ENCODE results near the gene RNASE1.

Gene RNASE1

DNA sequence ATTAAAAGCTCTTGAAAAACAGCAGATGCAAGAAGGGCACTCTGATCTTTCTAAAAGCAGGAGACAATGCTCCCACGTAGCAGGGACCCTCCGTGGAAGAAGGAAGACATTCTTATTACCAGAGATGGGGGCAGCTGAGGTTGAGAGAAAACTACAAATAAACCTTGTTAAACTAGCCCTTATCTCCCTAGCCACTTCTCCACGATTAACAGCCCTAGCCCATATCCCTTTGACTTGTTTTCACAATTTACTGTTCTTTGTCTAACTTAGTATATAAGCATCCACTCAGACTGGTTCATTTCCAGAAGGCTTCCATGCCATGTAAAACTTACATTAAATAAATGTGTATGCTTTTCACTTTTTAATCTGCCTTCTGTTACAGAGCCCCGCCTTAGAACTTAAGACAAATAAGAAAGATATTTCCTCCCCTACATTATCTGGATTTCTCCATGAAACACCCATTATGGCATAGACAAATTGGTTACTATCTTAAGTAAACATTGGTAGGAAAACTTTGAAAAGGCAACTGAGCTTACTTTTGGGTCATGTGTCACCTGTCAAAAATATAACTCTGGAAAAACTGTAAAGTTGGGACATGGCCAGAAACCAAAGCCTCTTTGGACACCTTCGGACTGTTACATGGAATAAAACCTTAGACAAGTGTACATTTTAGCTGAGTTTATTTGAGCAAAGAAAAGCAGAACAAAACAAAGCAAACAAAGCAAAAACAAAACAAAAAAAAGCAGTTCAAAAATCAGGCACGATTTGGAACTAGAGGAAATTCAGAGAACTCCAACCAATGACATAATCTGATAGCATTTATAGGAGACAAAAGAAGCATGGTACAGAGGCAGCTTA lies 4.9 kb upstream of the RNASE1 start:
- no peak for DNase-seq (ENCODE audit: low spot score)

DNA sequence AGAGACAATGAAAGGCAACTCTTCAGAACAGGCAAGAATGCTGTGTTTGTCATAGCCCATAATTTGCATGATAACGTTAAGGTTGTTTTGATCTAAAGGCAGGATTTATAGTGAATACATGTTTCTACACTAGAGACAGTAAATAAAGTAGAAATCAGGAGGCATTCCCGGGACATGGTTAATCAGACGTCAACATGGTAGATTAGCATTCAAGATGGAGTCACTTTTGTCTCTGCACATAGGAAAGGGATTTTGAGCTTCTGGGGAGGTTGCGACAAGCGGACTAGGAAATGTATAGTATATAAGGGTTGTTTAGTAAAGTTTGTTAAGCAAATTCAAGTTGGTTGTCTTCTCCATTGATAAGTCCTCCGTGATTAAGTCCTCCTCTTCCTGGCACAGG lies 2.8 kb upstream of the RNASE1 start:
- DNase-seq (ENCODE audit: low spot score) = no peak

DNA sequence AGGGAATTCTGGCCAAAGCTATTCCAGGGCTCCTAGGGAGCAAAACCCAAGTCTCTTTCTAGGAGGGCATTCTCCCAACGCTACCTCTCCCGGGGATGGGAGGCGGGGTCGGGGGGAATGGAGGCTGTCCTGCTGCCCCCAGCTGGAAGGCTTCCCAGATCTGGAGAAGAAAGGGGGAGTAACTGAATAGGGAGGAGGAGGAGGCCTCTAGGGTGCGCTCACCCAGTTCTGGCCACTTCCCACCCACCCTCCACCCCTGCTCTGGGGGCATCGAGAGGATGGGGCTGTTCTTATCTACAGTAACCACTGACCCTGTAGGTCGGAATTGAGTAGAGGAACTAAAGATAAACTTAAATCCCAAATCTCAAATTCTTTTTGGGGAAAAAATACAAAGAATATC lies 579 bp upstream of the RNASE1 start:
- DNase-seq (ENCODE audit: low spot score) = peak; percentile 80

DNA sequence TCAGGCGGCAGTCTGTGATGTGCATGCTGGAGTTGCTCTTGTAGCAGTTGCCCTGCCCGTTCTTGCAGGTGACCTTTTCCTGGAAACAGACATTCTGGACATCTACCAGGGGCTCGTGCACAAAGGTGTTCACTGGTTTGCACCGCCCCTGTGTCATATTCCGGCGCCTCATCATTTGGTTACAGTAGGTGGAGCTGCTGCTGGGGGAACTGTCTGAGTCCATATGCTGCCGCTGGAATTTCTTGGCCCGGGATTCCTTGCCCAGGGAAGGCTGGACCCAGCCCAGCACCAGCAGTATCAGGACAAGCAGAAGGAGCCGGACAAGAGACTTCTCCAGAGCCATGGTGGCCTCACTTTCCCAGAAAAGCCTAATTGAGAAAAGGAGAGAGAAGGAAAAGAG lies 918 bp downstream of the RNASE1 start:
- DNase-seq (ENCODE audit: low spot score) = peak; percentile 57

DNA sequence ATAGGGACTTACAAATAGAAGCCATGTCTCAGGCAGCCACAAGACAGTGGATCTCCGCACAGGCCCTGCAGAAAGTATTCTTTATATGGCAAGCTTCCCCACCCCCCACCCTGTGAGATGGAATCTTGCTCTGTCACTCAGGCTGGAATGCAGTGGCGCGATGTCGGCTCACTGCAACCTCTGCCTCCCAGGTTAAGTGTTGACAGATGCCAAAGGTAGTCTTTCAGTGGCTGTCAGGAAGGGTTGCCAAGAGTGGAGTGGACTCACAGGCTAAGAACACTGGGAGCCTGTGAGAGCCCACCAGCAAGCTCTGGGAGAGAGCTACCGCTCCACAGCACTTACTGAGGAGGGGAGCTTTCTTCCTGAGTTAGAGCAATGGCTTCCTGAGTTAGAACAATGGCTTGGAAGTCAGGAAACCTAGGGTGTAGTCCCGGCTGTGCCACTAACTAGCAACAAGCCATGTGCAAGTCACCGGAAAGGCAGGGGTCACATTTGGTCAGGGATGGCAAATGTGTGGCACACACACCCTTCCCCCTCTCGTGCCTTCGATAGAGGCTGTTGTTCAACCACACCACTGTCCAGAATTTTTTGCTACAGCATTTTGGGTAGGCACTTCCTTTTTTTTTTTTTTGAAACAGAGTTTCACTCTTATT lies 2.6 kb downstream of the RNASE1 start:
- DNase-seq (ENCODE audit: low spot score) = peak; percentile 56

DNA sequence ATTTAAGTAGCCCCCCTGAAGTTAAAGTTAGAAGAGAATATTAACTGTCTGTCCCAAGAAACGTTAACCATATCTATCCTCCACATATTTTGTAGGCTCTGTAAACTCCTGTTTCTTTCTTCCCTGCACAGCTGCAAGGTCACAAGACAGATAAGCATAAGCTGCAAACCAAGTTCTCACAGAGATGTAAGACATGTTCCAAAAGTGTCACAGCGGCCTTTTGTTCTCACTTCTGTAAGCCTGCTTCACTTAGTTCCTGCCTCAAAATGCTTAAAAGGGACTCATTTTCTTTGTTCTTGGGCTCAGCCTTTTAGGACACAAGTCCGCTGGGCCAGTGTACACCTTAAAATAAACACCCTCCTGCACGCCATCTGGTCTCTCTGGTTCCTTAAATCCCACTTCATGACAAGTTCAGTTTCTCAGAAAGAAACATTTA lies 3.2 kb downstream of the RNASE1 start:
- peak; percentile 80 for DNase-seq (ENCODE audit: low spot score)

DNA sequence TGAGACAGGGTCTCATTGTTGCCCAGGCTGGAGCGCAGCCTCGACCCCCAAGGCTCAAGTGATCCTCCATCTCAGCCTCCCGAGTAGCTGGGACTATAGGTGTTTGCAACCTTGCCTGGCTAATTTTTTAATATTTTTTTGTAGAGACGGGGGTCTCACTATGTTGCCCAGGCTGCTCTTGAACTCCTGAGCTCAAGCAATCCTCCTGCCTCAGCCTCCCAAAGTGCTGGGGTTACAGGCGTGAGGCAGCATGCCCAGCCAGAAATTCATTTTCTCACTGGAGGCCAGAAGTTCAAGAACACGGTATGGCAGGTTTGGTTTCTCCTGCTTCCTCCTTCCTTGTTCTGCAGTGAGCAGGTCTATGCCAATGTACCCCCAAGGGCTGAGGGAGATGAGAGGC lies 3.7 kb downstream of the RNASE1 start:
- no peak for DNase-seq (ENCODE audit: low spot score)

DNA sequence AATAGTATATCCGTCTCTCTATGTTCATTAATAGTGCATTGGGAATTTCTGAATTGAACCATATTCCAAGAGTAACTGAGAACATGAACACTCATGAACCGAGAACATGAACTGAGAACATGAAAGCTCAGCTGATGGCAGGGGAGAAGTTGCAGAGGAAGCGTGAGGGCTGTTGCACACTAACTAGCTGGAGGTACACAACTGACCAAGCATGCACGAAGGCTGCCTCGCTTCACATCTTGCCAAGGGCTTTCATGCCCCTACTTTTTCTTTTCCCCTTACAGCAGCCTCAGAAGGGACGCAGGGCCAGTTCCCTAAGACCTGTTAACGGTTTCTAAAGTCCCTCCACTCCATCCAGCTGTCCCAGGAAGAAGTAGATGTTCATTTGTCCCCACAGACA lies 4.3 kb downstream of the RNASE1 start:
- DNase-seq (ENCODE audit: low spot score) = no peak

DNA sequence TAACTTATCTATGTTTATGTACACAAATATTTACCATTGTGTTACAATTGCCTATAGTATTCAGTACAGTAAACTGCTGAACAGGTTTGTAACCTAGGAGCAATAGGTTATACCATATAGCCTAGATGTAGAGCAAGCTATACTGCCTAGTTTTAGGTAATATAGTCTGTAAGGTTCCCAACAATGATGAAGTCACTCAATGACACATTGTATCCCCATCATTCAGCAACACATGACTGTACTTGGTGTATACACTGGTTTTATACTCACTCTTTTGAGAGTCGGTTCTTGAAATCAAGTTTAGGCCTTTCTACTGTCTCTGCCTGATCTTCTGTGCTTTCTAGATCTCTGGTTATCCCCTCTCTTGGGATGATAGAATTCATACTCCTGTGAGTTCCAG lies 5.5 kb downstream of the RNASE1 start:
- no peak for DNase-seq (ENCODE audit: low spot score)

DNA sequence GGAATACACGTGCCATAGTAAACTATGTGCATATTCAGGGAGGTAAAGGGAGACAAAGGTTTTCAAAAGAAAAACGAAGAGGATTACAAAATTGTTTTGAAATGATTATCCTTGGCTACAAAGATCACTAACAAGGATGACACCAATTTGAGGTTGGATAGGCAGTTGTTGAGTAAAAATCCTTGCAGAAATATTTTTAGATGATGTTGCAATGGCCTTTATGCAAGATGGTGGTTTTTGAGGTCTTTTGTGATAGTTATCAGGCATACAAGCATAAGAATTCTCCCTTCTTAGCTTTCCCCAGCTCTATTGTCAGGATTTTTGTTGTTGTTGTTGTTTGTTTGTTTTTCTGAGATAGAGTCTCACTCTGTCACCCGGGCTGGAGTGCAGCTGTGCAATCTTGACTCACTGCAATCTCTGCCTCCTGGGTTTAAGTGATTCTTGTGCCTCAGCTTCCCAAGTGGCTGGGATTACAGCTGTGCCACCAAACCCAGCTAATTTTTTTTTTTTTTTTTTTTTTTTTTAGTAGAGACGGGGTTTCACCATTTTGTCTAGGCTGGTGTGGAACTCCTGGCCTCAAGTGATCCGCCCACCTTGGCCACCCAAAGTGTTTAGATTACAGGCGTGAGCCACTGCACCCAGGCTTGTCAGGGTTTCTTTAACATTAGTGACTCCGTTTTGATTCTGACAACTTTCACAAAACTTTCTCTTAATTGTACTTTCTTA lies 7.8 kb downstream of the RNASE1 start:
- no peak for DNase-seq (ENCODE audit: low spot score)

DNA sequence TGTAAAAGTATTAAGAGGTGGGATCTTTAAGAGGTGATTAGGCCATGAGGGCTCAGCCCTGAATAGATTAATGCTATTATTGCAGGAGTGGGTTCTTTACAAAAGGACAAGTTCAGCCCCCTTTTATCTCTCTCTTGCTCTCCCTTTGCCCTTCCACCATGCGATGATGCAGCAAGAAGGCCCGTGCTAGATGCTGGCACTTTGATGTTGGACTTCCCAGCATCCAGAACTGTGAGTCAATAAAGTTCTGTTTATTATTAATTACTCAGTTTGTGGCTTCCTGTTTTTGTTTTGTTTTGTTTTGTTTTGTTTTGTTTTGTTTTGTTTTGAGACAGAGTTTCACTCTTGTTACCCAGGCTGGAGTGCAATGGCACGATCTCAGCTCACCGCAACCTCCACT lies 10.1 kb downstream of the RNASE1 start:
- no peak for DNase-seq (ENCODE audit: low spot score)

DNA sequence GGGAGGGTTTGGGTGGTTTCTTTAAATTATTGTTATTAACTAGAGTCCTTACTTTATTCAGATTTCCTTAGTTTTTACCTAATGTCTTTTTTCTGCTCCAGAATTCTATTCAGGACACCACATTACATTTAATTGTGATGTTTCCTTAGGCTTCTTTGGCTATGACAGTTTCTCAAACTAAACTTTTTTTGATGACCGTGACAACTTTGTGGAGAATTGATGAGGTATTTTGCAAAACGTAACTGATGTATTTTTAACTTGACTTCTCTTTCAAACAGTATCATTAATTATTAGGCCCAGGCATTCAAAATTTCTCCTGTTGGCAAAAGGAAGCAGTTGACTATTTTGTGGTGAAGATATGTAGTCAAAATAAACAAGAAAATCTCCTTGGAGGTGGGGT lies 11.0 kb downstream of the RNASE1 start:
- no peak for DNase-seq (ENCODE audit: low spot score)

DNA sequence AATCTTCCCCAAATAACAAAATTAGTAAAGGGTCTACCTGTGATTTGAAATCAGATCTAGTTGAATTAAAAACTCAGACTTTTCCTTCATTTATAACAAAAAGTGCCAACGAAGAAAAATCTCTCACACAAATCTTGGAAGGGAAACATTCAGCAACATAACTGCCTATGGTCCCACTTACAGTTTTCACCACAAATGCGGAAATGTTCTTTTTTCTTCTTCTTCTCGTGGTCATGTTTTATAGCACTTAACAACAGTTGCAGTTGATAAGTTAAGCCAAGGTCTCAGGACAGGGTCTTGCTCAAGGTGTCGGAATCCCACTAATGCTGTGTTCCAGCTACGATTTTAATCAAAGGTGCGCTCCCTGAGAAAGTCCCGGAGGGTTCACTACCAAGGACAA lies 11.5 kb downstream of the RNASE1 start:
- DNase-seq (ENCODE audit: low spot score) = no peak

DNA sequence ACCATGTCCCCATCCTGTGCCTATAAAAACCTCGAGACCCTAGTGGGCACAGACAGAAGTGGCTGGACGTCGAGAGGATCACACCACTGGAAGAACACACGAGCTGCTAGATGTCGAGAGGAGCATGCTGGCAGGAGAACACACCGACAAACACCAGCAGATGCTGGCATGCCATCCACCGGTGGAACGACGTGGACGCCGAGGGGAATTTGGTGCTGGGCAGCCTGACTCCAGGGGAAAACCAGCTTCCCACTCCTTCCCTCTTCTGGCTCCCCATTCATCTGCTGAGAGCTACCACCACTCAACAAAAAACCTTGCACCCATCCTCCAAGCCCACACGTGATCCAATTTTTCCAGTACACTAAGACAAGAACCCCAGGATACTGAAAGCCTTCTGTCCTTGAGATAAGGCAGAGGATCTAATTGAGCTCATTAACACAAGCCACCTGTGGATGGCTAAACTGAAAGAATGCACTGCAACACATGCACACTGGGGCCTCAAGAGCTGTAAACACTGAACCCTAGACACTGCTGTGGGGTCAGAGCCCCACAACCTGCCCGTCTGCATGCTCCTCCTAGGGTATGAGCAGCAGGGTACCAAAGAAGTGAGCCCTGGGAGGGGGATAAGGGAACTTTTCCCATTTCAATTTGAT lies 12.1 kb downstream of the RNASE1 start:
- no peak for DNase-seq (ENCODE audit: low spot score)

DNA sequence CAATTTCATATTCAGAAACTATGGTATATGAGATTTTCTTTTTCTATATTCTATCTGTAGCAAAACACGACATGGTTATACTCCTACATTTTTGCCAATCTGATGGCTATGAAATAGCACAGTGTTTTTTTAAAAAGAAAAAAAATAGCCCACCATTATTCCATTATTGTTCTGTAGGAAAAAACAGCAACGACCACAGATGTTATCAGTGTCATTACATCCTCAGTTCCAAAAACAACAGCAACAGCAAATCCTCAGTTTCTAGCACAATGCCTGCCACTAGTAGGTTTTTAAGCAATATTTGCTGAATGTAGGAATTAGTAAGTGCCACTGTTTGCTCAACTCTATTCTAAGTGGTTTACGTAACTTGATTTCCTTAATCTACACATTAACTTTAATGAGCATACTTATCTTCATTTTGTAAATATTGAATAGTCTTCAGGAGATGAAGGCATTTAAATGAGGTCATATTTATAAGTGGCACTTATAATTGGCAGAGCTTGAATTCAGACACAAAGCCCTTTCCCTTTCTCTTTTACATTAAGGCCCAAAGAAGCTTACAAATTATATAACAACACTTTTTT lies 13.3 kb downstream of the RNASE1 start:
- DNase-seq (ENCODE audit: low spot score) = no peak

DNA sequence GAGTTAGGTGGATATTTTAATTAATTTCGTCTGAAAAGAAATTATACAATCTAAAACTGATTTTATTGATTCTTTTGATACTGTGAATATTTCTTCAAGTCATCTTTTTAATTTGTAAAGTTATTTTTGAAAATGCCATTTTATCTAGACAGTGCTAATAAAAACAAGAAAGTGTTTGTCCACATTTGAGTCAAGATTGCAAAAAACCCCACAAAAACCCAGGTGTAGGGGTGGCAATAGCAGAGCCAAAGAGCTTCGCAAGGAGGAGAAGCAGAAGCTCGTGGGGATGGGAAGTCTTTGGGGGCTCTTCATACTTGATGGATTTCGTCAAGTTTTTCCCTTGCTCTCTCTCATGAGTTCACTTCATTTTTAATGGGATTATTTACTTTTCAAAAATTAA lies 15.6 kb downstream of the RNASE1 start:
- no peak for DNase-seq (ENCODE audit: low spot score)

DNA sequence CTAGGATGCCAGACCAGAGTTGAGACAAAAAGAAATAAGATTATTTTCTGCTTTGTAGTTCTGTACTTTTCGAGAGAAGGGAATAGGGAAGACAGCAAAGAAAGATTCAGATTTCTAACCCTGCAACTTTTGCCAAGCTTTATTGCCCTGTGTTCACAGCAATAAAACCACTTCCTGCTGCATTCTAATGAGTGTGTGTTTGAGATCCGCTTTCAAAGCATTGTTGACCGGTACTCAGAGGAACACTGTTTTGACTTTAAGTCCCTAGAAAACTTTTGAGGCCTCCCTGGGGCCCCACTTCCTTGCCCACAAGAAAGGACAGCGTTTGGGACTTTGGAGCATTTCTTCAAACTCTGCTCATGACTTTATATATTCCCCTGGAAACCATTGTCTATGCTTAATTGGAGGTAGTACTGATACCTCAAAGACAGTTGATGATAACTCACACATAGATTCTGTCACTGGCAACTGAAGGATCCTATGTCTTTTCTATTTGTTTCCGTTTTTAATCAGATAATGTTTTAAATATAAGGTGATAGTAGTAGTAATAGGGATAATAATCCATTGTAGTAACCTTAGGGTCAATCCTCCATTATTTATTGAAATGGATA lies 20.3 kb downstream of the RNASE1 start:
- DNase-seq (ENCODE audit: low spot score) = no peak

DNA sequence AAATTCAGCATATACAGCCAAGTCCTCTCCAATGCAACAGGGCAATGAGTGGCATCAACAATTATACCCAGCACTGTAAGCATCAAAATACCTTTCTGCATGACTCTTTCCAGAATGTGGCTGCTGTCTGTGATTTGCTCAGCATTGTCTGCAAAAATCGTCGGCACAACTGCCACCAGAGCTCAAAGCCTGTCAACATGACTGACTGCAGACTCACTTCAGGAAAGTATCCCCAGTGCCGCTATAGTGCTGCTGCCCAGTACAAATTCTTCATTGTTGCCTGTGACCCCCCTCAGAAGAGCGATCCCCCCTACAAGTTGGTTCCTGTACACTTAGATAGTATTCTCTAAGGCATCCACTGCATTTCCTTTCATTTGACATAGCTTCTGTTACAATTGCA lies 20.8 kb downstream of the RNASE1 start:
- no peak for DNase-seq (ENCODE audit: low spot score)

DNA sequence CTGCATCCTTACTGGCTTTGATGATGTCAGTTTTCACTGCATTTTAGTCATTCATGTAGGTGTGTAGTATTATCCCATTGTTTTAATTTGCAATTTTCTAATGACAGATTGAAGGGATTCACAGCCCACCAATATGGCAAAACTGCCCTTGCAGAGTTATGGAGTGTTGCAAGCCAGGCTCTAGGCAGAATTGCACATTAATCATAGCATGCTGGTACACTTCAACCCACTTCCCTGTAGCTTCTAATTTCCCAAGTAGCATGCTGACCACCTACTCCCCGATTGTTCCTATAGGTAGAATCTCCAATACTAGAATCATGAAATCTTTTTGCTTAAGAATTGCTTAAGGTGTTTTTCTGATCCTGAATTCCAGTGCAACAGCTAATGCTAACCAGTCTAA lies 26.7 kb downstream of the RNASE1 start:
- DNase-seq (ENCODE audit: low spot score) = no peak

DNA sequence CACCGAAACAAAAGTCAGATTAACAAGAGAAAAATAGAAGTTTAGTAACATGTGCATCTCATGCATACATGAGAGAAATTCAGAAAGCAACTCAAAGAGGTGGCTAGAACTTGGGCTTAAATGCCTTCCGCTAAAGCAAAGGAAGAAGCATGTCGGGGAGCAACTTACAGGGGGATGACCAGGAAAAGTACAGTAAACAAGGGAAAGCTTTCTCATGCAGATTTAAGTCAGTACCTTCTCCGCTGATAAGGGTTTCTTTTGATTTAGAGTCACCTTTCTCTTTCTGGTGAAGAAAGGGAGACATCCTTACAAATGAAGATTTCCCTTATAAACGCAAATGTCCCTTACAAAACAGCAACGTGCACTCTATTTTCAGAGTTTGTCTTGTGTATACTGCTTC lies 27.6 kb downstream of the RNASE1 start:
- DNase-seq (ENCODE audit: low spot score) = no peak

DNA sequence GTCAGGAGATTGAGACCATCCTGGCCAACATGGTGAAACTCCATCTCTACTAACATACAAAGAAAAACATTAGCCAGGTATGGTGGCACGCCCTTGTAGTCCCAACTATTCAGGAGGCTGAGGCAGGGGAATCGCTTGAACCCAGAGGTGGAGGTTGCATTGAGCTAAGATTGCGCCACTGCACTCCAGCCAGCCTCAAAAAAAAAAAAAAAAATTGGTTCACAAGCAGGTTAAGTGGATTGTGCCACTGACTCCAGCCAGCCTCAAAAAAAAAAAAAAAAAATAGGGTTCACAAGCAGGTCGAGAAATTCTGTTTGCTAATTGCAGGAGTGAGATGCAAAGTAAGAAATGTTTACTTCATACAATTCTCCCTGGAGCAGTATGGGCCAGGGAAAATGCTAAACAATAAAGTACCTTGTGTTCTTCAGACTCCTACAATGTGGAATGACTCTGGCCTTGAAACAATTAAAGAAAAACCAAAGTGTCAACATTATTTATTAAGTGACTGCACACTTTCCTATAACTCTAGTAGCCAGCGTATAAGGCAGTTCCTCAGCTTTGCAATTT lies 28.3 kb downstream of the RNASE1 start:
- DNase-seq (ENCODE audit: low spot score) = no peak
